ENCODE data around the gene SLC22A14.

- TF ChIP-seq POLR2A (IDR thresholded peaks at IDR 0.05) (no peak), CTCF (IDR thresholded peaks at IDR 0.05 in 4 of 5, conservative IDR thresholded peaks at IDR 0.05 in 1 of 5) (peak; percentile 75 to 88 (median 87))
Measured at GRCh38 chr3:38346587-38347410, 64.7 kb downstream of the SLC22A14 start, which contains the start of gene XYLB.

All from gastrocnemius medialis (tissue), 4 donors.